Posterior vena cava (tissue), 2 donors: ENCODE data around the gene XDH. TPM values are rescaled to one million over a fixed set of nuclear protein-coding genes. Genes with fewer than 3 reads are reported as not detected.

Experiments
- DNase-seq: peaks from one replicate; pipeline ENCODE4 v3.0.0-alpha.2; 2020; ENCODE audit warnings: low spot score
- intact Hi-C, 2 donors: fragments of 100-400 bp; cut with DNase I; formaldehyde crosslinking; loops; one replicate each; pipeline versions ENCODE4 v1.14.1 to v1.14.2; 2022 to 2023
- long read RNA-seq, 2 donors: library from polyadenylated mRNA; unstranded; transcript quantifications; one replicate each; pipeline ENCODE4 v2.0.0, GENCODE V29; 2020 to 2021
- total RNA-seq, 2 donors: library from RNA; stranded (reverse); fragmentation: NEBNext Ultra II Directional; extraction: Animal tissue kit (Norgen Biotek cat#: 25700); gene quantifications; one replicate each; pipeline ENCODE4 v1.2.1, GENCODE V29; 2021
- donor health status: DM: yes; HTN: yes; CAD: no.
- donor health status: DM: yes; HTN: yes; CAD: no.

Gene XDH
- total RNA-seq = not detected
- long read RNA-seq, donor 1 = 0 reads
- long read RNA-seq, donor 2 = 0 reads

DNA sequence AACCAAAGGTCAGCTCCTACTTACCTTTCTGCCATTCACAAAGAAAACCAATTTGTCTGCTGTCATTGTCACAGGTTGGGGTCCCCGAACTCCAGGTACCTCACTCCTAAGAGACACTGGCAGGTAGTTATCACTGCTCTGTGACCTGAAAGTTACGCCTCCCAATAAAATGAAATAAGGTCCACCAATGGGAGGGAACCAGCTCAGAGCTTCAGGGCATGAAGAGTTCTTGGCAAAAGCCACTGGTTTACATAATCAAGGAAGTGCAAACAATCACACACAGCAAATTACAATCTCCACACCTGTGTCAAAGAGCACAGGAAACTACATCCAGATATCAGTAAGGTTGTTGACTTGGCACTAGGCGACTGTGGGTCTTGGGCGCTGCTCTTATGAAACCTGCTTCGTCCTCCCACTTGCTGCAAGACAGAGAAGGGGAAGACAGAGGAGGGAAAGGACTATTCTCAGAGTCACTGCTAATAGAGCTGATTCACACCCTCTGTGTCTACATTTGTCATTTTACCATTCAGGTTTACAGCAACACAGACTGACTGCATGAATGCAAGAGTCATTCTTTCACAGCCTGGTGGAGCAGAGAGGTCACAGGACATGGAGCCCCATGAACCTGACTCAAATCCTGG lies at the start of gene XDH:
Gene XDH, minus strand, starts transcription at position 142 of the 641 bp plus-strand sequence. Its CDS starts 76 bp downstream, at position 66.
- intact Hi-C loops = no loop called here
- DNase-seq = no peak

DNA sequence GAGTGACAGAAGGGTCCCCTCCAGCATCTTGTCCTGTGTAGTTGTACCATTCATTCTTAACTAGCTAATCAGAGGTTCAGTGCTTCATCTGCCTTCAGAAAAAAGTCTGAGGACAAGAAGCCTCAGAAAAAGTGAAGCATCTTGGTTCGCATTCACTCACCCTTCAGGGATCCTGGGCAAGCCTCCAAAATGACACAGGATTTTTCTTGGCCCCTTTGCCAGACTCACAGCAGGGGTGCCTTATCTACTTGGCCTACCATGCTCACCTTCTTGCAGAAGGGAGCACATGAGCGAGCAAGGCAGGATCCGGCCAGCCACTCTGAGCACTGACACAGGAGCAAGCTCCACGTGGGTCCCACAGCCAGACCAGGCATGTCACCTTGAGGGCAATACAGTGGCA lies 43.1 kb upstream of the XDH start:
- intact Hi-C loops = no loop called here
- DNase-seq = no peak

GRCh38 chr2:31446848-31447247 lies 32.3 kb upstream of the XDH start:
- intact Hi-C loops = no loop called here
- no peak for DNase-seq

DNA sequence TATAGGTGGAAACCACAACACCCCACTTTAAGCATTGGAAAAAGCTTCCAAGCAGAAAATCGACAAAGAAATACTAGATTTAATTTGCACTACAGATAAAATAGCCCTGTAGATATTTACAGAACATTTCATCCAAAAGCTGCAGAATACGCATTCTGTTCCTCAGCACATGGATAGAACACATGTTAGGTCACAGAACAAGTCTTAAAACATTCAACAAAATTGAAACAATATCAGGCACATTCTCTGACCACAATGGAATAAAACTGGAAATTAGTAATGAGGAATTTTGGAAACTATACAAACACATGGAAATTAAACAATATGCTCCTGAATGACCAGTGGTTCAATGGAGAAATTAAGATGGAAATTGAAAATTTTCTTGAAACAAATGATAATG lies 27.8 kb upstream of the XDH start:
- no peak for DNase-seq
- intact Hi-C loops = no loop called here

DNA sequence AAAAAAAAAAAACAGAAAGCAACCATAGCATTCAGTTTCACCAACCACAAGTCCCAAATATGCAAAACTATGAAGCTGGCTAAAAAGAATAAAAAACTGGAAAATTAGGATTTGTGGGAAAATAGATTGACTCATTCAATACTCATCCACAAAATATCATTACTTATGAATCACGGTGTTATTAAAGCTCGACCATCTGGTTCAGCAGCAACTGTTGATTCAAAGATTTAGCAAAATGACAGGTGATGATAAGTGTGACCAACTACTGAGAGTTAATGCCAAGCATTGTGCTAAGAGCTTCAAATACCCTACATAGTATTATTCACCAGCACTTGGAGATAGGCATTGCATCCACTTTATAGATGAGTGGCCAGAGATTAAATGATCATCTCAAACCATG lies 26.2 kb upstream of the XDH start:
- DNase-seq = no peak
- intact Hi-C loops = no loop called here

DNA sequence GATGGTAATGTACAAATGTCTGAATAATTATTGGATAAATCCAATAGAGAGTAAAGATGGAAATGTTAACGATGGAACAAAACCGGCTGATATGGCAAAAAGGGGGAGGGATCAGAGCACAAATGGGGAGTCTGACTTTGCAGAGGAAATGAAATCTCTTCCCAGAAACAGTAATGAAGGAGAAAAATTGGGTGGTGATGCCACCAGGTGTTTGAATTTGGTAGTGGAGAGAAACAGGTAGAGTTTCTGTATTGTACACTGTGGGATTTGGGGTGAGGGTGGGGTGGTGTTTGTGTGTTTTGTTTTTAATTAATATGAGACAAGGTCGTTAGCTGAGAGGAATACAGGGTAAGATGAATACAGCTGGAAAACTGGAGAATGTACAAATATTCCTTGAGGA lies 20.4 kb upstream of the XDH start:
- intact Hi-C loops = no loop called here
- DNase-seq = no peak

DNA sequence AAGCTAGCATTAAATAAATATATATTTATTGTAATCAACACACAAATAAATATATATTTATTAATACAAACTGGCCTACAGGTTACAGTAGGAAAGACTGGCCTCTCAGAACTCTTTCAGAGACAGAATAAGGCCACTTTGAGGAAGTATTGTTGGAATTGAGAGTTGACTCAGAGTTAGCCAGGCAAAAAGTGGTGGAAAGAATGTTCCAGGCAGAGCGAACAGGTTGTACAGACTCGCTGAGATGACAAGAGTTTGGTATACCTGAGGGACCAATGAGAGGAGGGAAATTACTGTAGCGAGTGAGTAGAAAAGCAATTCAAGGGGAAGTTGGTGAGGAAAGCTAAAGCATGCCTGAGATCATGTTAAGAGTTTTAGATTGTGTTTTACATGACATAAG lies 19.0 kb upstream of the XDH start:
- DNase-seq = no peak
- intact Hi-C loops = no loop called here

DNA sequence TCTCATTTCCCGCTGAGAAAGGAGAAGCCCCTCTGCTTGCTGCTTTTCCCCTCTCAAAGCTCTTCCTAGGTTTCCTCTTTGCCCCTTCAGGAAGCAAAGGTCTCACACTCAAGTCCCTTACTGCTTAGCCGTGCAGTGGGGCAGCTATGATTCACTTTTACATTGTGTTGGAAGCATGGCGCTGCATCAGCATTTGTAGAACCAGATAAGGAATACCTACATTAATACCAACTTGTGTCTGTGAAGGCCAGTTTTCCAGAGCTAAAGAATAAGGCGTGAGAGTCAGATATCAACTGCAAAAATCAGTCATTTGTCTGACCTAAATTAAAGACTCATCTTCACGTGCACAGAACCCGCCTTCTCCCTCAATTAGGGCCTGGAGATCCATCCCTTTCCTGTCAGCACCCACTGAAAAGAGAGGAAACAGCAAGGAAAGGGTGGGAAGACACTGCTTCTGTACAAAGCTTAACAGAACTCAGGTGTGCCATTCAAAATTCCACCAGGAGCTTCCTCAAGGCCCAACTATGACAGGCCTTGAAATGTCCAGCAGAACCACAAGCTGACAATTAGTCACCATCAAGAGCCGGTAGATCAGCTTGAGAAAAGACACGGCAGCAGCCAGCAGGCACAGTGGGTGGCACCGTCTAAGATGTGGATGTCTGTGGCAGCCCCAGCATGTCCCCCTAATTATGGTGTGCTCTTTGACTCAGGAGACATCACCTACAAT lies 16.1 kb upstream of the XDH start:
- intact Hi-C loops = no loop called here
- no peak for DNase-seq

- DNase-seq = no peak
- intact Hi-C loops = no loop called here
Measured at GRCh38 chr2:31429759-31430438, 15.4 kb upstream of the XDH start.

DNA sequence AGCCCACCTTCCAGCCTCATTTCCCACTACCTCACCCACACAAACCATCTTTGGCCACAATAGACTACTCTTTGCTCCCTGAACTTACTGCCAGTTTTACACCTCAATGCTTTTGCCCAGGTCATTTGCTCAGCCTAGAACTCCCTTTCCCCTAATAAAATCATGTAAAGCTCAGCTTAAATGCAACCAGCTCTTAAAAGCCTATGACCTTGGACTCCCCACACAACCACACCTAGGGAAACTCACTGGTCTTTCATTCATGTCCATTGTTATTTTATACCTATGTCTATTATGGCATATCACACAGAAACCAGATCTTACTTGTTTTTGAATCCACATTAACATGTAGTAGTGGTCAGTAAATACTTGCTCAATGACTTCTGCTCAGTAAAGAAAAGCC lies 14.5 kb upstream of the XDH start:
- intact Hi-C loops = no loop called here
- no peak for DNase-seq

DNA sequence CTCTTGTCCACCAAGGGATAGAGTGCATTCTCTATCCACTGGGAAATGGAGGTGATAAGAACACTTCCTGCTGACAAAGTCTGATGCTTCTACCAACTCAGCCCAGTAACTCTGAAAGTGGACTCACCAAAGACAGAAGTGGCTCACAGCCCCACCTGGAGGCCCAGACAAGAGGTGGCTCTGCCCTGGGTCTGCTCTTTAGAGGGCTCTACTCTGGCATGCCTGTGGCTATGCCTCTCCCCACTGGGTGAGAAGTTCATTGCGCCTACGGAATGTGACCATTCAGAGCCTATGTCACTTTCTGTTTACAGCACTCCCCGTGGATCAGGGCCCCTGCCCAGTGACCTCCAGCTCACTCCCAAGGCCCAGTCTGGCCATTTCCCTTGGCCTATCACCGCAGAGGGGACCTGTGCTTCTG lies 13.5 kb upstream of the XDH start:
- DNase-seq = no peak
- intact Hi-C loops = no loop called here

GRCh38 chr2:31426096-31426495 lies 11.6 kb upstream of the XDH start:
- intact Hi-C loops = no loop called here
- DNase-seq = no peak

- DNase-seq = no peak
- intact Hi-C loops = no loop called here
Measured at GRCh38 chr2:31421634-31422033, 7.1 kb upstream of the XDH start.

DNA sequence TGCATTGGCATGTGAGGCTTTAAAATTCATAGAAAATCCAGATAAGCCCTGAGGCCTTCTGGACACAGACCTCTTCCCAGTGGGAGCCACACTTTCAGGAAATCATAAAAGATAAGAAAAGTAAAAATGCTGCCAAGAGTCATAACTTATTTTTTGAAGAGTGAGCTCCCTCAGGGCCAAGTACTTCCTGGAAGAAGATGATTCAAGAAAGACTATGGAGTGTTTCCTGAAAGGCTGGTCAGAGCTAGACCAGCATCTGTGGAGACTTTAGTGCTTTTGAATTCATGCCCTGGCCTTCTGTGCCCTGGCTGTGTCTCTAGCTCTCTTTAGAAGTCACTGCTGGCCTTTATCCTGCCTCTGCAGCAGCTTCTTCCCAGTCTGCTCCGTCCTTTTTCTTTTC lies 6.4 kb upstream of the XDH start:
- intact Hi-C loops = no loop called here
- no peak for DNase-seq

GRCh38 chr2:31419386-31419785 lies 4.8 kb upstream of the XDH start:
- intact Hi-C loops = no loop called here
- DNase-seq = no peak

DNA sequence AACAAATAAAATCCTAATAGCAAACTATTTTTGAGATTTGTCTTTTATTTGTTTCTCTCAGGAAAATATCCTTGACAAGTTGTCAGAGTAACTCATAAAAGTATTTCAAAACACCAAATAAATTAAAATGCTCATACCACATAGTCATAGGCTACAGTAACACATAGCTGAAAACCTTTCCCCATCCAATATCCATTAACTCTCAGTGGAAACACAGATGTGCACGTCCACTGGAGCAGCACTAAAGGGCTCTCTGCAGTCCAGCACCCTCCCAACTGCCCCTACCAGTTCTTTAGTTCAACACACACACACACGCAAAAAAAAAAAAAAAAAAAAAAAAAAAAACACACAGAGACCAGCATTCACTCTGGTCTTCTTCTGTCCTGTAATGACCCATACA lies 879 bp upstream of the XDH start:
- no peak for DNase-seq
- intact Hi-C loops = no loop called here

GRCh38 chr2:31413862-31414550 lies 536 bp downstream of the XDH start:
- no peak for DNase-seq
- intact Hi-C loops = loop anchor here in 1 of 2 donors (1.0 kb wide), 1 partner anchor 42 kb away; no protein-coding TSS in a partner anchor

- intact Hi-C loops = loop anchor here in 1 of 2 donors (1.0 kb wide), 1 partner anchor 43 kb away; no protein-coding TSS in a partner anchor
- DNase-seq = no peak
Measured at GRCh38 chr2:31413025-31413424, 1.5 kb downstream of the XDH start.

- intact Hi-C loops = no loop called here
- no peak for DNase-seq
Measured at GRCh38 chr2:31411771-31412170, 2.8 kb downstream of the XDH start.
